GOT3 (cell line): ENCODE measurements around the gene TBX6.
A peak's percentile ranks its signal among the peaks of the same experiment; 100 is the strongest.
"Not testable (repeated sequence)": the region's sequence is repeated elsewhere in the genome, so short reads cannot be mapped to it uniquely, and the experiment has no call there.

Experiments used
- DNase-seq: peaks from one replicate; lab custom pipeline; 2025; ENCODE audit warnings: mixed read lengths; lab: John Stamatoyannopoulos, UW

Gene TBX6, protein sequence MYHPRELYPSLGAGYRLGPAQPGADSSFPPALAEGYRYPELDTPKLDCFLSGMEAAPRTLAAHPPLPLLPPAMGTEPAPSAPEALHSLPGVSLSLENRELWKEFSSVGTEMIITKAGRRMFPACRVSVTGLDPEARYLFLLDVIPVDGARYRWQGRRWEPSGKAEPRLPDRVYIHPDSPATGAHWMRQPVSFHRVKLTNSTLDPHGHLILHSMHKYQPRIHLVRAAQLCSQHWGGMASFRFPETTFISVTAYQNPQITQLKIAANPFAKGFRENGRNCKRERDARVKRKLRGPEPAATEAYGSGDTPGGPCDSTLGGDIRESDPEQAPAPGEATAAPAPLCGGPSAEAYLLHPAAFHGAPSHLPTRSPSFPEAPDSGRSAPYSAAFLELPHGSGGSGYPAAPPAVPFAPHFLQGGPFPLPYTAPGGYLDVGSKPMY

GRCh38 chr16:30091474-30092372 lies at the start of gene TBX6:
TBX6 (minus strand) TSS chr16:30091924; CDS start chr16:30091193, 731 bp downstream.
- peak; percentile 68 for DNase-seq

DNA sequence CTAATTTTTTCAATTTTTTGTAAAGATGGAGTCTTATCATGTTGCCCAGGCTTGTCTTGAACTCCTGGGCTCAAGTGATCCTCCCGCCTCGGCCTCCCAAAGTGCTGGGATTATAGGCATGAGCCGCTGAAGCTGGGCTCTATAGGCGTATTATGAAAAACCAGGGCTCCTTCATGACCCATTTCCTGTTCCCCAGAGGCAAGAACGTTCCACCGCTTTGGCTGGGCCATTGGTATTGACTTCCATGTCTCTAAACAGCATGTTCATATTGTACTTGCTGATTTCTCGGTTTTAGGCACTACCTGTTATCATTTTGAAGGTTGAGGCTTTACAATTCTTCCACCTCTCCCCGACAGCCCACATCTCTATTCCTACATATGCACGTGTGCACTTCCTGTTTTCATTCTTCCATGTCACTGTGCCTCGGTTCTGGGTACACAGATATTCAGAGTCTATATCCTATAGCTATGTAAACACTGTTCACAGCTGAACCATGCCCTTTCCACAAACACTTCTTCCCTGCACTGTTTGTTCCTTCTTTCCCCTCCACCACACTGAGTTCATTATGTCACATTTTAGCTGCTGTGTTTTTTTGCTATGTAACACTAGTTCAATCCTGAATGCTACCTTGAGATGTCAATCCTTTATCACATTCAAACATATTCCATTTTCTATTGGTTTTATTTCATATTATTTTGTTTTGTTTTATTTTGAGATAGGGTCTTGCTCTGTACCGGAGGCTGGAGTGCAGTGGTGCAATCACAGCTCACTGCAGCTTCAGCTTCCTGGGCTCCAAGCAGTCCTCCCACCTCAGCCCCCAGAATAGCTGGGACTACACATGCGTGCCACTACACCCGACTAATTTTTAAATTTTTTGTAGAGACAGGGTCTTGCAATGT lies 48.1 kb upstream of the TBX6 start:
- DNase-seq: no peak

DNA sequence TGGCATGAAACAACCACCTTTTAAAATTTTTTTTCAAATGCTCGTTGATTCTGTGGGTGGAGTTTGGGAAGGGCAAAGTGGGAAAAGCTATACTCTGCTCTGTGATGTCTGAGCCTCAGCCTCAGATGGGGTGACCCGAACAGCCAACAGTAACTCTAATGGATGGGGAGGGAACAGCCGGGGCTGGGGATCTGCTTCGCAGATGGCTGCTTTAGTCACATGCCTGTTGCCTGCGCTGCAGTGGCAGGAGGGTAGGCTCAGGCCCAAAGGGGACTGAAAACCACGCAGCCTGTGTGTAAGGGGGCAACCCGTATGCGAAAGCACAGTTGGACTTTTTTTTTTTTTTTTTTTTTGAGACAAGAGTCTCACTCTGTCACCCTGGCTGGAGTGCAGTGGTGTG lies 46.2 kb upstream of the TBX6 start:
- no peak for DNase-seq

DNA sequence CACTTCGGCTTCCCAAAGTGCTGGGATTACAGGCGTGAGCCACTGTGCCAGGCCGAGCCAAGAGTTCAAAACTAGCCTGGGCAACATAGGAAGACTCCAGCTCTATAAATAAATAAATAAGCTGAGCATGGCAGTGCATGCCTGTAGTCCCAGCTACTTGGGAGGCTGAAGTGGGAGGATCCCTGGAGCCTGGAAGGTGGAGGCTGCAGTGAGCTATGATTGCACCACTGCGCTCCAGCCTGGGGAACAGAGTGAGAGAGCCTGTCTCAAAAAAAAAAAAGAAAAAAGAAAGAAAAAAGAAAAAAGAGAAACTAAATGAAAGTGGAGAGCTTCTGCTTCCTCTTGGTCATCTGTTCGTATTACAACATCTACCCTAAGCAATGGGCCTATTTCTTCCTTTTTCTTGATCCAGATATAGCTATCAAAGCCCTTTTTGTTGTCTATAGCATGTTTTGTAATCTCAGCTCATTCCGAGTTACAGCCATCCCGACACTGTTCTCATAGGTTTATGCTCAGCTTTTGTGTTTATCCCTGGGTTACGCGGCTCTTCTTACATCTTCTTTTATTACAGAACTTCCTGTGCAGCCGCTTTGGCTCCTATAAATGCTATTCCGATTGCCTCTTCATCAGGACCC lies 45.4 kb upstream of the TBX6 start:
- DNase-seq: no peak

GRCh38 chr16:30132591-30132990 lies 40.9 kb upstream of the TBX6 start:
- DNase-seq: no peak

GRCh38 chr16:30131869-30132475 lies 40.2 kb upstream of the TBX6 start:
- no peak for DNase-seq

DNA sequence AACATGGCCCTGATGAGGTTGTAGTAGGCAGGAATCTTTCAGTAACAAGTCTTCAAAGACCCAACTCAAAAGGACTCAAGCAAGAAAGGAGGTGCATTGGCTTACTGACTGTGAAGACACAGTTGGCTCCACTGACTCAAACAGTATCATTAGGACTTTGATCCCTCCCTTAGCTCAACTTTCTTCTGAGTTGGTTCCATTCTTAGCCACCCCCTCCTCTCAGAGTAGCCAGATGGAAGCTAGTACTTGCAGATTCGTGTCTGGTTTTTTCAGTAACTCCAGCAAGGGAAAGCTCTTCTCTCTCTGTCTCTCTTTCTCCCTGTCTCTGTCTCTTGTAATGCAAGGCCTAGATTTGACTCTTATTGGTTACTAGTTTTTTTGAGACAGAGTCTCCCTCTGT lies 36.3 kb upstream of the TBX6 start:
- no peak for DNase-seq

GRCh38 chr16:30125690-30126089 lies 34.0 kb upstream of the TBX6 start:
- DNase-seq: not testable (repeated sequence)

DNA sequence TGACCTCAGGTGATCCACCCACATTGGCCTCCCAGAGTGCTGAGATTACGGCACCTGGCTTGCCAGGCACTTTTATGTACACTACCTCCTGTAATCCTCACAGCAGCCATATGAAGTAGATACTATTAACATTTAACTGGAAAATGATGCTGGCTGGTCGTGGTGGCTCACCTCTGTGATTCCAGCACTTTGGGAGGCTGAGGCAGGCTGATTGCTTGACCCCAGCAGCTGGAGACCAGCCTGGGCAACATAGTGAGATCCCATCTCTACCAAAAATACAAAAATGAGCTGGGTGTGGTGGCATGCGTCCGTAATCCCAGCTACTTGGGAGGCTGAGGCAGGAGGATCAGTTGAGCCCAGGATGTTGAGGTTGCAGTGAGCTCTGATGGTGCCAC lies 33.3 kb upstream of the TBX6 start:
- DNase-seq: no peak

- no peak for DNase-seq
These were observed 31.0 kb upstream of the TBX6 start for GRCh38 chr16:30122604-30123160.

DNA sequence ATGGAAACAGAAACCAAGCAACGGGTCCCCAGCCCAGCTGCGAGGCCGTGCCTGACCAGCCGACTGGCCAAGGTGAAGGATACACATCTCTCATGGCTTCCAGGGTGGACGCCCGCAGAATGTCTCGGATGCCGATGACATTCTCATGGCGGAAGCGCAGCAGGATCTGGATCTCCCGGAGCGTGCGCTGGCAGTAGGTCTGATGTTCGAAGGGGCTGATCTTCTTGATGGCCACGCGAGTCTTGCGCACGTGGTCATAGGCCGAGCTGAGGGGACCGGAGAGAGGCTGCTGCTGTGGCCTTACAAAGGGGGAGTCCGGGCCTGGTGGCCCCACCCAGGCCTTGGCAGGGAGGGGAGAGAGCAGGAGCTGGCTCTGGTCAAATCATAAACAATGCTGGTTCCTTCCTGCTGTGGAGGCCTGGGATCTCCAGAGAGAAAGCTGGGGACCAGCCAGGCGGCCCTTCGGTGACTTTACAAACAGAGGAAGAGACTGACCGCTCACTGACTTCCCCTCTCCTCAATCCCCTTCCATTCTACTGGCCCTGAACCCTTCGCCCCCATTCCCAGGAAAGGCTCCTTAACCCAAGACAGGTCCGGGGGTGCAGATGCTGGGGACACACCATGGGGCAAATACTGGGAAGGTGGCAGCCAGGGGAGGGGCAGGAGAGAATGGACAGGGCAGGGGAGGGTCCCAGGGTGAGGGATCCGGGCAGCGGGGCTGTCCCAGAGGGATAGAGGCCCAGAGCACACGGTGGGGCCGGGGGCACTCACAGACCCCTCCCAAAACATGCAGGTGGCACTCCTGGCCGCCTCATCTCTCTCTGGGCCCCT lies 30.2 kb upstream of the TBX6 start:
- no peak for DNase-seq

DNA sequence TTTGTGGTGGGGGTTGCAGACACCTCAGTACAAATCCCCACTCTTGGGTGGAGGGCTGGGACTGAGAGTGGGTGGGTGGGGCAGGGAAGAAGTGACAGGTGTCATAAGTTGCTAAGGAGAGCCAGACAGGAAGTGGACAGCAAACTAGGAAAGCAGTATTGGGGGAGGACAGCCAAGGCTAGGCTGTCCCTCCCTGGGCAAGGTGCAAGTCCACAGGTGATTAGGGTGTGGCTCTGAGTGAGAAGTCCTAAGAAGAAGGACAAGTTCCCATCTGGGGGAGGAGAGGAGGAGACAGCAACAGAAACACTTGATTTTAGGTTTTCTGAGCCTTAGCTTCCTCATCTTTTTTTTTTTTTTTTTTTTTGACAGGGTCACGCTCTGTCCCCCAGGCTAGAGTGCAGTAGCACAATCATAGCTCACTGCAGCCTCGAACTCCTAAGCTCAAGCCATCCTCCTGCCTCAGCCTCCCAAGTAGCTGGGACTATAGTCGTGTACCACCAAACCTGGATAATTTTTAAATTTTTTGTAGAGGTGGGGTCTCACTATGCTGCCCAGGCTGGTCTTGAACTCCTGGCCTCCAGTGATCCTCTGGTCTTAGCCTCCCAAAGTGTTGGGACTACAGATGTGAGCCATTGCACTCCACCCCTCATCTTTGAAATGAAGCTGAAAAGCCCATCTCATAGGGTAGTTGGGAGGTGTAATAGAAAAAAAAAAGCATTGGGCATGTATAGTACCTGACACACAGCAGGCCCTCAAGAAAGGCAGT lies 28.8 kb upstream of the TBX6 start:
- DNase-seq: no peak

DNA sequence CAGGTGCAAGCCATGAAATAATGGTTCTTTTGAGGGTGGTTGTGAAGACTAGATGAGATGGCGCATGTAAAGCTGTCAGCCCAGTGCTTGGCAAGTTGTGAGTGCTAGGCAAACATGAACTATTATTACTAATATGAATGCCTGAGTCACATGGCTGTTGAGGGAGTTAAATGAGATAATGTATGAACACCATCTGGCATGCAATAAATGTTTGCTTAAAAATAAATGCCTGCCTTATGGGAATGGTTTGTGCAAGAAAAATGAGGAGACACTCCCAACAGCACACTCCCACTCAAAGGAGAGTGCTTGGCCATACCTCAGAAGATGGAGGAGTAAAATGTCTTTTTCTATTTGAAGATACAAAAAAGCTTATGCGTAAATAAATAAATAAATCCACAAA lies 27.7 kb upstream of the TBX6 start:
- no peak for DNase-seq

GRCh38 chr16:30117768-30118167 lies 26.0 kb upstream of the TBX6 start:
- no peak for DNase-seq

DNA sequence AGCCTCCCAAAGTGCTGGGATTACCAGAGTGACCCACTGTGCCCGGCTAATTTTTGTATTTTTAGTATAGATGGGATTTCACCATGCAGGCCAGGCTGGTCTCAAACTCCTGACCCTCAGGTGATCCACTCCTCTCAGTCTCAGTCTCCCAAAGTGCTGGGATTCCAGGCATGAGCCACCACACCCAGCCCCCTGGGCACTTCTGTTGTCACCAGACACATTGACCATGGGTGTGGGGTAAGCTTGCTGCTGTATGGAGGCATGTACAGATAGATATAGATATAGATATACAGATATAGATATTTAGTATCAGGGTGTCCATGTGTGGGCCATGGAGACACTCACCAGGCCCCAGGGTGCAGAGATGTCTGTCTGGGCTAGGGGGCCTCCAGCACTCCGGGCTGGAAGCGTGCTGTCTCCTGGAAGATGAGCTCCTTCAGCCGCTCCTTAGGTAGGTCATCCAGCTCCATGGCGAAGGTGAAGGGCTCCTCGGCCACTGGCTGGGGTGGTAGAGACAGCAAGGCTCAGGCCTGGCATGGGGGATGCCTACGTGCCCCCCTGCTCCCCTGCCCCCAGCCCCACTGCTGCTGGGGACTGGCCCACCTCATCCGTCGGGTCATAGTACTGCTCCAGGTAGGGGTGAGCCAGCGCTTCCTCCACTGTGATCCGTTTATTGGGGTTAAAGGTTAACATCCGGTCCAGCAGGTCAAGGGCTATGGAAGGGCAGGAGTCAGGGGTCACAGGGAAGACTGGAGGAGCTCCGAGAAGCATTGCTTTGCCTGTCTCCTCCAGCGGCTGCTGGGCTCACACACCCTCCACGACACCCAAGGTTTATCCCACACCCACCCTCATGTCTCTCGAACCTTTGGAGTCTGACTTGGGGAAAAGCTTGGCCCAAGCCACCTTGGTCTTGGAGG lies 24.8 kb upstream of the TBX6 start:
- no peak for DNase-seq

- DNase-seq: no peak
These were observed 23.5 kb upstream of the TBX6 start for GRCh38 chr16:30115238-30115637.

GRCh38 chr16:30114833-30115232 lies 23.1 kb upstream of the TBX6 start:
- DNase-seq: not testable (repeated sequence)

GRCh38 chr16:30114411-30114810 lies 22.7 kb upstream of the TBX6 start:
- DNase-seq: no peak
